NCI-H2227 (cell line): ENCODE data around the gene PLEKHA7.
A peak's percentile ranks its signal among the peaks of the same experiment; 100 is the strongest.
"Not testable (repeated sequence)": the region's sequence is repeated elsewhere in the genome, so short reads cannot be mapped to it uniquely, and the experiment has no call there.

Experiments
- DNase-seq: peaks from one replicate; lab custom pipeline; 2025; ENCODE audit not compliant: unreplicated experiment; lab: John Stamatoyannopoulos, UW

The PLEKHA7 gene

DNA sequence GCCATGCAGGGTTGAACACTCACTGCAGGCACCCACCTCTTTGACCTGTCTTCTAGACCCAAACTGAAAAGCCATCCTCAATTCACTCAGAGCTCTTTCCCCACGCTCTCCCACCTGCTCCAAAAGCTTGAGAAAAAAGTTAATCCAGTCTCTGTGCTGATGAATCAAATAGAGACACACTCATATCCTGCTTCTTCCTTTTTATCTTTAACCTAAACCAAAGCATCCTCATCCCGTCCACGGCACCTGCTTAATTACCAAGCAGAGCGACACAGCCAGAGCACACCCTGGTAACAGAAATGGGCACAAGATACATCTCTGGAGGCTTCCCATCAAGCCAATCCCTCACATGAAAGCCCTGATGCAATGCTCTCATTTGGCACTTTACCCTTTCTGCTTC lies 102.6 kb downstream of the PLEKHA7 start:
- no peak for DNase-seq

DNA sequence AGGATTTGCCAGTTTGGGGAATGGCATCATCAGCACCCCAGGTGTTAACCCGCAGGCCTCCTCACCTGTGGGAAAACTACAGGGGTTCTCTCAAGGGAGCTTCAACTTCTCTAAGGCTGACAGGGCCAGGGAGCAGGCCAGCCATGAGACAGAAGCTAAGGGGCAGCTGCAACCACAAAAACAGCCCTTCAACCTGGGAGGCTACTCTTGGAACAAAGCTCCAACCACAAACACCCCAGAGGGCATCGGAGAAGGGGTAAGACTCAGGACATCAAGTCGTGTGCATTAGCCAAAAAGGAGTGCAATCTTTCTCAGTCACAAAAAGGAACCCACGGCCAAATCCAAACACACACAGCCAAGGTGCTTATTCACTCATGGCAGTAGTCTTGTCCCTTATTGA lies 103.0 kb downstream of the PLEKHA7 start:
- no peak for DNase-seq

DNA sequence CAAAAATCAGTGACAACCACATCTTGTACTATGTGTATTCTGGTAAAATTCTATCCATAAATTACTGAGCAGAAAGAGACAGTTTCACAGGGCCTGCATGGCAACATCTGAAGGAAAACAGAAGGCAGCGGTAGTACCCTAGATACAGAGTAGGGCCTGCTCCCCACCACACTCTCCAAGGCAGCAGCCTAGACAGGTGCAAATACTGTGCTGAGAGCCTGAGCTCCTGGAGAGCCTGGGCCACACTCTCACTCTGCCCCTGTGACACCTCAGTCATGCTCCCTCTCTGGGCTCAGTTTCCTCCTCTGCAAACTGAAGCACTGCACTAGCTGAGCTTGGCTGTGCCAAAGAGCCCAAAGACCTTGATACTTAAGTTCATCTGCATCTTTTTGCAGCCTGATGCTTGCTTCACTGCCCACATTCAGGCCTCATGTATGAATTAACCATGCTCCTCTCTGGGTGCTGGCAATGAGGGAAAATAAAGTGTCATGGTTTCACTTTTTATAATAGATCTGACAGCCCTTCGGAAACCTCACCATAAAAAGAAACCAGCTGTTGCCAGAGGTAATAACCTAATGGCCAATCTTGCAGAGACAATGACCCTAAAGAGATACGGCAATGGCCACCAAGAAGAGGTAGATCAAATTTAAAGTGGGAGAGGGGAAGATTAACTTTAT lies 104.7 kb downstream of the PLEKHA7 start:
- no peak for DNase-seq

DNA sequence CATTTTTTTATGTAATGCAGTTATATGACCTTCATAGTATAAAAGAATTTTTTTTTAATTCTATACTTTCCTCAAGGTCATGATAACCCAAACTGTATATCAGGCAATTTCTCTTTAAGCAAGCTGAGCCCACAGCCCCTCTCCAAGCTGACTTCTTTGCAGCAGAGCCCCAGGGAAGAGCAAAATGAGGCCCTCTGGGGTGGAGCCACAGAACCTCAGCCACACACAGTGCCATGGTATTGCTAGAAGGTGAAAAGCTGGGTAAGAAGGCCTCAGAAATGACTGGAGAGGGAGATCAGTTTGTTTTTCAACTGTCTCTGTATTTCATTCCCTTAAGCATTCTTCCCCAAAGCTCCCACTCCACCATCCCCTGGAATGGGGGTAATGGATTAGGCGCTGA lies 108.8 kb downstream of the PLEKHA7 start:
- no peak for DNase-seq

DNA sequence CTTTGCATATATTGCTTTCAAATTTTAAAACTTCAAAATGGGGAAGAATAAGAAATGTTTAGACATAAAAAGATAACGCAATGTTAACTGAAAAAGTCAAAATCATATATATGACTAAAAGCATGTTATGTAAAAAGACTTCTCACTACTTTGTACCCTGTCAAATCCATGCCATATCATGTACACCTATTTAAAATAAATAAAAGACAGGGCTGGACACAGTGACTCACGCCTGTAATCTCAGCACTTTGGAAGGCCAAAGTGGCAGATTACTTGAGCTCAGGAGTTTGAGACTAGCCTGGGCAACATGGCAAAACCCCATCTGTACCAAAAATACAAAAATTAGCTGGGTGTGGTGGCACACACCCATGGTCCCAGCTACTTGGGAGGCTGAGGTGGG lies 109.5 kb downstream of the PLEKHA7 start:
- not testable (repeated sequence) for DNase-seq

DNA sequence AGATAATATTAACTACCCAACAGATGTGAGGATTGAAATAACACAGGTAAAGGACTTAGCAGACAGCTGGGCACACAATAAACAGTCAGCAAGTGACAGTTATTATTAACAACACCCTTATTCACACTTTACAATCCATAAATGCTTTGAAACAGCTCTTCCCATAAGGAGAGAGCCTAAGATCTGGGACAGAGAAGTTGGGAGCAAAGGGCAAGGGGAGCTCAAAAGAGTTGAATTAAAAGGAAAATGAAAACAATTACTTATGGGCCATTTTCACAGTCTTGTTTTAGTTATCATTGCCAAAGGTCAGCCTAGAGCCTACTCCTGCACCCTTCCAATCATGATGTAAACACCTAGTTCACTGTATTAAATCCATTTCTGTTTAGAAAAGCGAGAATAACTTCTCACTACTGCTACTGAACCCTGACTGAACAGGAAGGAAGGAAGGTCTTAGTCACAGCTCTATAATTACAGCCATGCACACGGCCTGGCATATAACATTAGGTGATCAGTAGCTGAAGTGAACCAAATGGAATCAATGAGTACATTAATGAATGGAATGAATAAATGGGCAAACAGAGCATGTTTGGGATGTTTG lies 111.3 kb downstream of the PLEKHA7 start:
- peak; percentile 27 for DNase-seq

DNA sequence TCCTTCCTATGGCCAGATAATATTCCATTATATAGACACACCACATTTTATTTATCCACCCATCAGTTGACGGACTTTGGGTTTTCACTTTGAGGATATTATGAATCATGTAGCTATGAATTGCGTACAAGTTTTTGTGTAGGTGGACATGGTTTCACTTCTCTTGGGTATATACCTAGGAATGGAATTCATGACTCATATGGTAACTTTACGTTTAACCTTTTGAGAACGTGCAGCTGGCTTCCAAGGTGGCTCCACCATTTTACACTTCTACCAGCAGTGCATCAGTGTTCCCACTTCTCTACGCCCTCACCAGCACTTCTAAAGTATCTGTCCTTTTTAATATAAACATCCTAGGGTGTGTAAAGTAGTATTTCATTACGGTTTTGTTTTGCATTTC lies 112.0 kb downstream of the PLEKHA7 start:
- no peak for DNase-seq

DNA sequence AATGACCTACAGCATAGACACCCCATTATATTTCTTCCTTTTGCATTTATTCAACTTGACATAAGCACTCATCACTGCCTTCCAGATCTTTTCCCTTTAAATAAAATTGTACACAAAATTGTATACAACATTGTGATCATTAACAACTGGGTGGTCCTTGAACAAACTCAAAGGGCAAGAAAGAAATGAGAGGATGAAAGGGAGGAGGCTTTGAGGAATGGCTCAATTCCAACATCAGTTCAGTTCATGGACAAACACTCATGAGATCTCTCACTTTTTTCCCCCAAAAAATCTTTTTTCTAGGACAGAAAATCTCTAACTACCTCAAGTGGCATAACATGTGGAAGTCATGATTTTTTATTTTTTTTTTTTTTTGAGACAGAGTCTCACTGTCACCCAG lies 113.7 kb downstream of the PLEKHA7 start:
- DNase-seq, result no peak

DNA sequence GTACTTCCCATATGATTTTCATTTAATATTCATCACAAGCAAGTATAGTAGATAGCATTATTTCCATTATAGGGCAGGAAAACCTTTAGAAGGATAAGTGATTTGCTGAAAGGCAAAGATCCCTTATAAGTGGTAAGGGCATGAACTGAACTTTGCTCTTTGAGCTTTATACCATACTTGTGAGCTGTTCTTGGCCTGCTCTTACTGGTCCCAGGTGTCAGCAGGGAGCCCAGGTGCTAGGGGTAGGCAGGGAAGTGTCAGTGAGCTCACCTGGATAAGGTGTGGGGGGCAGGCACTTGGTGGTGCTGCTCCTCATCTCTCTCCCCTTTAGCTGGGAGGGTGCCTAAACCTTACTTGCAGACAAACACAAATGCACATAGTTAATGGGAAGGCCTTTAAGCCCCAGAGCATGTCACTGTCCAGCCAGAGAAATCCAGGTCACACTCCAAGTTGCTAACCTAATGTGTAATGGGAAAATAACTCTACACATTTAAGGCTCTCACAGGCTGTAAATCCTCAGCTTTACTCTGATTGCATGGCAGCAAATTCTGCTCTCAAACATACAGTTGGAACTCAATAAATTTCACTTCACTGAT lies 114.4 kb downstream of the PLEKHA7 start:
- DNase-seq, result no peak

DNA sequence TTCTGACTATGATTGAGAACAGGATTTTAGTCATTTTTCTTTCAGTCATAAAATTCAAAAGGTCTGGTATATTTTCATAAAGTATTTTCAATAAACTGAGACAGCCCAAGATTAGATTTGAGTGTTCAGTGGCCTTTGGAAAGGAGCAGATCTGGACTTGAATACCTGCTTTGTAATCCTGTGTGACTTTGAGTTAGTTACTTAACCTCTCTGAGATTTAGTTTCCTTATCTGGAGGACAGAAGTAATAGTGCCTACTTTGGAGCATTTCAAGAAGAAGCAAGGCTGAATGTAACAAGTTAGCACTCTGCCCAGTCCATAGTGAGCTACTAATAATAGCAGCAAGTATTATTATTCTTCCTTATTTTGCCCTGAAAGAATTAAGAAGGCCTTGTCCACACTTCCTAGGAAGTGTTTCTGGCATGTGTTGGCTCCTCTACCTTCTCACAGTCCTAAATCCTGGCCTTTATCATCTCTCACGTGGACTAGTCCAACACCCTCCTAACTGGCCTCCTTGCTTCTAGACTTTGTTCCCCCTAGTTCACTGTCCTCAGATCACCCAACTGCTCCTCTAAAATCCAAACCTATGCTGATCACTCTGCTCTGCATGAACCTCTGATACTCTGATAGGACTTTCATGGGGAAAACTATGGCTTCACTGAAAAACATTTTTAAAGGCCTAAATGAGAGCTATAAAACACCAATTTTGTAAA lies 115.8 kb downstream of the PLEKHA7 start:
- DNase-seq, result no peak

DNA sequence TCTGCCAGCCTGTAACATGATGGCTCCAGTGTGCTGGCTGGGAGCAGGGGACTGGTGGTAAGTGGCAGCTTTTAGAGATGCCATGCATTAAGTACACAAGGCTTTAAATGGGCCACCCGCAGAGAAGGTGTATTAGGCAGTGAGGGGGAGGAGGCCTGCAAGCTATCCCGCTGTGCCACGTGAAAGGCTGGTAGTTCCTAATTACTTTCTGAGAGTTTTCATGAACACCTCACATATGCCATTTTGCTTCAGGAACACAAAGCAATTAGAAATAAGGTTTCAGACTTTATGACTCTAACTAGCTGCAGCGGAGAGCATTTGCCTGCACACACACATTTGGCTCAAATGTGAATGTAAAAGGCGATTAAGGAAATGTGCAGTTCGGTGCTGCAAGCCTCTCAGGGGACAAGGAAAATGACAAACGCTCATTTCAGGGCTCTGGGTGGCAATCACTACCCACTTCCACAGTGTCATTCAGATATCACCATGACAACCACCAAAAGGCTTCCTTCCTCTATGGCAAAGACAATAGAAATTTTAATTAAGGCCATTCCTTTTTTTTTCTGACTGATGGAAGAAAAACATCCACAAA lies 116.6 kb downstream of the PLEKHA7 start:
- peak; percentile 97 for DNase-seq

DNA sequence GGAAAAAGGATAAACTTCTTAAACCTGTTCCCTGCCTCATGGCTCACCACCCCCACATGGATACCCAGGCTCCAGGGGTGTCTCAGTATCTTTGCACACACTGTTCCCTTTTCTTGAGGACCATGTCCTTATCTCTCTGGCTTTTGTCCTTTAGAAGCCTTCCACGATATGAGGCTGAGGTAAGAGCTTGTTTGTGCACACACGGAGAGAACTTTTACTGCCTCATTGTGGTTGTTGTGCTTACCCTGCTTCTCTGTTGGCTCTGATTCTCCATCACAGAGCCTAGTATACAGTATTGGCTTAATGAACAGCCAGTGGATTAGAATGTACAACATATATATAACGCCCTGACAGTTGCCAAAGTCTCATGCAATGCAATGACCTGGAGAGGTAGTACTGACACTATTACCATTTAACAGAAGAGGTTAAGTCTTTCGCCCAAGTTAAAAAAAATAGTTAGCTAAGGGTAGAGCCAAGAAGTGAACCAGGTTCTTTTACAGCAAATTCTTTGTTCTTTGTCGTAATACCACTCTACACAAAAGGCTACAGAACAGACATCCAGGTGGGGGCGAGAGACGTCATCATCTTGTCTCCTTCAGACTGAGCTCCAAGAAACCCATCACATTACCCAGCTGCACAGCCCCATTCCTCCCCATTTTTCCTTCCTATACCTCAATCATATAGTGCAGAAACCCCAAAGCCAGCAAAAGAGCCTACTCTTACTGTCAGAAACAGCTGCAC lies 117.3 kb downstream of the PLEKHA7 start:
- DNase-seq, result no peak

DNA sequence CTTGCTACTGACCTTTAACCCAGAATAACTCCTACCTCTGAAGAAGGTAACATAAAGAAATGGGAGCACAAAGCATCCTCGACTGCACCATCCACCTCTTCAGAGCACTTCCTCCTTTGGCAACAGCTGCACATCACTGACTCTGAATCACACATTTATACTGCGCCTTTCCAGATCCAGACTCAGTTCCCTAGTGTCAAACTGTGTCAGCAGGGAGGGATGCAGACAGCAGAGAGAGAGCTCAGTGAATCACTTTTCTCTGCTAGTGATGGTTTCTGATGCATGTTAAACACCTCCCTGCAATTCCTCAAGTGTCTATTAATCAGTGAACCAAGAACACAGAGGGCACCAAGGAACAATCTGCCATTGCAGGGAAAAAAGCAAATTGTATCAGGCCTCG lies 118.9 kb downstream of the PLEKHA7 start:
- DNase-seq, result no peak

DNA sequence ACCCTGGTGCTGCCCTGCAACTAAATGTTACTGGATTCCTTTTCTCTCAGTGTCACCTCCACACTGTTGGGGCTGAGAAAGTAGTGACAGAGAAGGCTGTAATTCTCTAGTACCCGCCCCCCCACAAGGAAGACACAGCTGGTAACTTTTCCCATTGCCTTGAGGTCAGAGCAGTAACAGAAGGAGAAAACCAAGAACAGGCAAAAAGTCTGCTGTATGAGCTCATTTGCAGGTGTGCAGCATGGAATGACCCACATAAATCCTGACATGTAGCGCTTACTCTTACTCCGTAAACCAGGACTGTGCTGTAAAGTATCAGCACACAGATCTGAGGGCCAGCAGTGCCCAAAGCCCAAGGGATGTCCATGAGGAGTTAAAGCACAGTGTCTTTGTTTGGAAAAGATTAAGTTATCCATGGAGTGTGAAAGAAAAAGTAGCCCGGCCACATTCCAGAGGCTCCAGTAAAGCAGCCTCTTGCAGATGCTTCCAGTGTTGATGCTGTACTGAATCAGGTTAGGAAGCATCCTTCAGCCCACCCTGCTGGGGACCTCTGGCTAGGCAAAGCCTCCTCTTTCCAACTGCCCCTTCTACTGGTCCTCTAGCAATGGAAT lies 120.7 kb downstream of the PLEKHA7 start:
- no peak for DNase-seq

DNA sequence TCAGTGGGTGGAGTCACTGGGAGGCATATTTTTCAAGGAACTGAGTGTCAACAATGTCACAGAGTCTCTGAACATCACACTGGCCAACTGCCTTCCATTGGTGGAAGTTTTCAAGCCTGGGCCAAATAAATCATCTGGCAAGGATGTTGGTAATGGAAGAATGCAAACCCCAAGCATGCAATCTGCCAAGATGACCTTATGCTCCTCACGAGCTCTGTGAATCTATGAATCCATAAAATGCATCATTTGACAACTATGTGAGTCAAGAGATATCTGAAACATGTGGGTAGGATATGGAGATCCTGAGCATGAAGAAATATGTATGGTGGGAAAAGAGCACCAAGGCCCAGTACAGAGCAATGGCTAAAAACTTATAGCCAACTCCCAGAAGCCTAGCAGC lies 122.2 kb downstream of the PLEKHA7 start:
- no peak for DNase-seq

DNA sequence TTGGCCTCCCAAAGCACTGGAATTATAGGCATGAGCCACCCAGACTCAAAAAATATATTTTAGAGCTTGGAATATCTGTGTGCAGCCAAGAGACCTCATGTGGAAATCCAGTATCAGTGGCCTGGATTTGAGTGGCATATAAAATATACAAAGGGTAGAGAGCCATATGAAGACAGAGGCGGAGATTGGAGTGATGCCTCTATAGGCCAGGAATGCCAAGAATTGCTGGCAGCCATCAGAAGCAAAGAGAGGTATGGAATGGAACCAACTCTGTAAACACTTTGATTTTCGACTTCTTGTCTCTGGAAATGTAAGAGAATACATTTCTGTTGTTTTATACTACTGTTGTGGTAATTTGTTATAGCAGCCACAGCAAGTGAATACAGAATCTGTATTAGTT lies 123.0 kb downstream of the PLEKHA7 start:
- DNase-seq, result no peak

DNA sequence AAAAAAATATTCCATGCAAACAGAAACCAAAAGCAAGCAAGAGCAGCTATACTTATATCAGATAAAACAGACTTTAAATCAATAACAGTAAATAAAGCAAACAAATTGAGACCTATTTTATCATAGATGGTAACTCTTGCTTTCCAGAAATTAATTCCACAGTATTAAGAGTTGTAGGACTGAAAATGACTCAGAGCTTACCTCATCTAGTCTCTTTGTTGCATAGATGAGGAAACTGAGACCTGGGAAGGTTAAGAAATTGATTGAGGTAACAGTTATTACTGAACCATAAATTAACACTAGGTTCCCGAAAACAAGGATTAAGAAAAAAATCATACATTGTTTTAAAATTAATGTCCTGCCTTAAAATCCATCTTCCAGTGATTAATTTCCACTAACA lies 123.8 kb downstream of the PLEKHA7 start:
- DNase-seq, result no peak

DNA sequence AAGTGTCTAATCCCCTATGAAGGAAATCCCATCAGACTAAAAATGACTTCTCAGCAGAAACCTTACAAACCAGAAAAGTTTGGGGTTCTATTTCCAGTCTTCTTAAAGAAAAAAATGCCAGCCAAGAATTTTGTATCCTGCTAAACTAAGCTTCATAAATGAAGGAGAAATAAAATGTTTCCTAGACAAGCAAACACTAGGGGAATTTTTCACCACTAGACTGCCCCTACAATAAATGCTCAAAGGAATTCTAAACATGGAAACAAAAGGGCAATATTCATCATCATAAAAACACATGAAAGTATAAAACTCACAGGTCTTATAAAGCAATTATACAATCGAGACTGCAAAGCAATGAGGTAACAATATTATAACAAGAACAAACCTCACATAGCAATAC lies 124.3 kb downstream of the PLEKHA7 start:
- no peak for DNase-seq

DNA sequence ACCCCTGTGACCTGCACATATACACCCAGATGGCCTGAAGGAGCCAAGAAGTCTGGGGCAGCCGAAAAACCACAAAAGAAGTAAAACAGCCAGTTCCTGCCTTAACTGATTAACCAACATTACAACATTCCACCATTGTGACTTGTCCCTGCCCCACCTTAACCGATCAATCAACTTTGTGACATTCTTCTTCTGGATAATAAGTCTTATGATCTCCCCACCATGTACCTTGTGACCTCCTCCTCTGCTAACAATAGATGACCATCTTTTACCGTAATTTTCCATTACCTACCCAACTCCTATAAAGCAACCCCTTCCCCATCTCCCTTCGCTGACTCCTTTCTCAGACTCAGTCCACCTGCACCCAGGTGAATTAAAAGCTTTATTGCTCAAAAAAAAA lies 125.2 kb downstream of the PLEKHA7 start:
- DNase-seq, result not testable (repeated sequence)

DNA sequence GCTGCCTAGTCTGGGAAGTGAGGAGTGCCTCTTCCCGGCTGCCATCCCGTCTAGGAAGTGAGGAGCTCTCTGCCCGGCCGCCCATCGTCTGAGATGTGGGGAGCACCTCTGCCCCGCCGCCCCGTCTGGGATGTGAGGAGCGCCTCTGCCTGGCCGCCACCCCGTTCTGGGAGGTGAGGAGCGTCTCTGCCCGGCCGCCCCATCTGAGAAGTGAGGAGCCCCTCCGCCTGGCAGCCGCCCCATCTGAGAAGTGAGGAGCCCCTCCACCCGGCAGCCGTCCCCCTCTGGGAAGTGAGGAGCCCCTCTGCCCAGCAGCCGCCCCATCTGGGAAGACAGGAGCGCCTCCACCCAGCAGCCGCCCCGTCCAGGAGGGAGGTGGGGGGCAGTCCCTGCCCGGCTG lies 126.3 kb downstream of the PLEKHA7 start:
- not testable (repeated sequence) for DNase-seq

DNA sequence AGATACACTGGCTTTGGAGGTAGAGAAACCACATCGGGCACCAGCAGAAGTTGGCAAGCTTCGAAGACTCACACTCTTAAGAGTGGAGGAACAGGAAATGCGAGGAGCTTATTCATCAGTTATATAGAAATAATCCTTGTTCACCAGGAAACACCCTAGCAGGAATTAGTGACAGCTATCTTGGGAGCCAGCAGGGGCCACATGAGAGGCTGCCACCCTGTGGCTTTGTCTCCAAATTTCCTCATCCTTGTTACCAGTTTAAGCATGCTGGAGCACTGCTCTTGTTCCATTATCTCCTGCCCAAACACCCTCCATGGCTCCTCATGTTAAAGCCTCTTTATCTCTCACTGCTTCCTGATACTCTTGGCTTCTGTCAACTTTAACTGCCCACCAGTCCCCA lies 131.0 kb downstream of the PLEKHA7 start:
- no peak for DNase-seq
